SU-DHL-6 (cell line): ENCODE results near the gene GATAD2A.
A peak's percentile ranks its signal among the peaks of the same experiment; 100 is the strongest.

ENCODE experiments used
- H2AFZ ChIP-seq: fragments of 200-600 bp; sonication (generic); 2 replicates; pipeline ENCODE4 v1.6.1; 2014; ENCODE audit warnings: low read depth, mild to moderate bottlenecking, moderate library complexity, mixed read lengths, antibody characterized with exemption, low read length; ENCODE audit not compliant: severe bottlenecking
- H3F3A ChIP-seq: fragments of 200-600 bp; shearing (Covaris generic); 2 replicates; pipeline ENCODE4 v1.6.0; 2016; ENCODE audit warnings: antibody characterized with exemption, mild to moderate bottlenecking; ENCODE audit not compliant: insufficient read depth
- H3K27ac ChIP-seq: fragments of 200-600 bp; sonication (generic); 2 replicates; pipeline ENCODE4 v1.5.1; 2016; ENCODE audit warnings: low read depth, mild to moderate bottlenecking, low read length, moderate library complexity, mixed read lengths
- H3K27me3 ChIP-seq: fragments of 200-600 bp; sonication (generic), shearing (Covaris generic); 2 replicates; pipeline ENCODE4 v1.6.0; 2014; ENCODE audit warnings: mild to moderate bottlenecking, low read length
- H3K36me3 ChIP-seq: fragments of 200-600 bp; sonication (generic); 2 replicates; pipeline ENCODE4 v1.6.1; 2014; ENCODE audit warnings: mild to moderate bottlenecking, low read length, mixed read lengths
- H3K4me2 ChIP-seq: fragments of 300-600, 200-600 bp; shearing (Covaris generic), sonication (generic); 2 replicates; pipeline ENCODE4 v1.6.0; 2014; ENCODE audit warnings: low read length, low read depth, mild to moderate bottlenecking; ENCODE audit not compliant: poor library complexity, severe bottlenecking
- H3K4me3 ChIP-seq: fragments of 200-600 bp; sonication (generic); 2 replicates; pipeline ENCODE4 v1.5.1; 2014; ENCODE audit warnings: antibody characterized with exemption, low read length, mild to moderate bottlenecking, mixed read lengths; ENCODE audit not compliant: insufficient read depth, poor library complexity, severe bottlenecking
- H3K79me2 ChIP-seq: fragments of 200-600 bp; sonication (generic); 2 replicates; pipeline ENCODE4 v1.6.1; 2014; ENCODE audit warnings: mild to moderate bottlenecking, low read length, moderate library complexity; ENCODE audit not compliant: insufficient read depth
- H3K9ac ChIP-seq: fragments of 200-600 bp; sonication (generic); 2 replicates; pipeline ENCODE4 v1.7.0; 2014; ENCODE audit warnings: mild to moderate bottlenecking, low read length
- H3K9me2 ChIP-seq: fragments of 200-600 bp; sonication (generic); replicated peaks from 2 replicates; pipeline ENCODE4 v1.6.1; 2014; ENCODE audit warnings: low read length; ENCODE audit not compliant: insufficient read depth
- H3K9me3 ChIP-seq: fragments of 200-600 bp; sonication (generic); 2 replicates; pipeline ENCODE4 v1.6.1; 2014; ENCODE audit warnings: low read length, mixed read lengths; ENCODE audit not compliant: insufficient read depth
- H4K20me1 ChIP-seq: fragments of 200-600 bp; sonication (generic); 2 replicates; pipeline ENCODE4 v1.6.1; 2014; ENCODE audit warnings: low read depth, mild to moderate bottlenecking, antibody characterized with exemption, low read length, moderate library complexity, mixed read lengths
- CTCF ChIP-seq: fragments of 200-600 bp; sonication (generic); IDR thresholded peaks from one replicate; pipeline ENCODE4 v1.5.1; 2017; ENCODE audit warnings: antibody characterized with exemption, mild to moderate bottlenecking, low read length, moderate library complexity; ENCODE audit not compliant: insufficient read depth, poor library complexity, severe bottlenecking
- EZH2phosphoT487 ChIP-seq: fragments of 200-600 bp; sonication (generic), shearing (Covaris generic); conservative IDR thresholded peaks from 2 replicates; pipeline ENCODE4 v1.6.1; 2018; ENCODE audit warnings: mild to moderate bottlenecking, antibody characterized with exemption, low read length, moderate library complexity, mixed read lengths

Gene GATAD2A

DNA sequence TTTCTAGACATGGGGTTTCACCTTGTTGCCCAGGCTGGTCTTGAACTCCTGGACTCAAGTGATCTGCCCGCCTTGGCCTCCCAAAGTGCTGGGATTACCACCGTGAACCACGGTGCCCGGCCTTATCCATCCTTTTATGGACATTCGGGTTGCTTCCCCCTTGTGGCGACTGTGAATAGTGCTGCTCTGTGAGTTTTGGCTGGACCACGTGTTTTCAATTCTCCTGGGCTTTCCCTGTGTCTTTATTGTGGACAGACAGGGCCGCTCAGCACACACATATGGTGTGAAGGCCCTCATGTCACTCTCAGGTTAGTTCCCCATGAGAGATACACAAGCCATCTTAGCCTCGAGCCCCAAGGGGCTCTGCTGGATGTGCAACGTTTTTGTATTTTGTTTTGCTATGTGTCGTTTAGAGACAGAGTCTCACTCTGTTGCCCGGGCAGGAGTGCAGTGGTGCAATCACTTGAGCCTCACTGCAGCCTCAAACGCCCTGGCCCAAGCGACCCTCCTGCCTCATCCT lies 44.3 kb upstream of the GATAD2A start:
- no peaks in the 10 kb centered on the region for H3K27me3 ChIP-seq
- no peaks in the 10 kb centered on the region for H3K9me3 ChIP-seq
- H3K4me2 ChIP-seq = peak overlapping the region; percentile 42
- no peaks in the 10 kb centered on the region for H3K79me2 ChIP-seq
- peak overlapping the region; percentile 96 for H2AFZ ChIP-seq
- H3K27ac ChIP-seq = no peak overlapping the region
- H3K4me3 ChIP-seq = no peak overlapping the region
- no peaks in the 10 kb centered on the region for H4K20me1 ChIP-seq
- no peaks in the 10 kb centered on the region for H3K9me2 ChIP-seq
- no peaks in the 10 kb centered on the region for H3K36me3 ChIP-seq
- peak overlapping the region; percentile 32; the same call in 1 of the 2 replicates for H3K9ac ChIP-seq
- peaks cover 20% of the 10 kb centered on the region; the same call in 1 of the 2 replicates for H3F3A ChIP-seq
- TF ChIP-seq EZH2phosphoT487 (no peak), CTCF (peak; percentile 55)

DNA sequence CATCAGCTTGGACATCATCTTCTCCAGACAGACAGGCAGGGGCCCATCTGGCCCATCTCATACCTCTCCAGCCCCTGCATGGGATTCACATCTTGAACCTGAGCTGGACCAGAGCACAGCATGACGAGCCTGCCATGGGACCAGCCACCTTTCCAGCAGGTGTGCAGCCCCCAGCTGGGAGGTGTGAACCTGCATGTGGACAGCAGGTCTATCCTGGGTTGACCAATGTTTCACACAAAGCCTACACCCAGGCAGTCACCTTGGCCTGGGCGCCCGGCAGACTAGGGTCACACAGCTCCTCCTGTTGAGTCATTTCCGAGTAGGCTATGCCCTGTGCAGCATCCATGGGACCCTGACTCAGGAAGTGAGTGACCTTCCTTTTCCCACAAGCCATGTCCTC lies 43.4 kb upstream of the GATAD2A start:
- no peak overlapping the region for H3K27ac ChIP-seq
- no peaks in the 10 kb centered on the region for H3K9me3 ChIP-seq
- no peak overlapping the region for H3K9ac ChIP-seq
- no peaks in the 10 kb centered on the region for H3K36me3 ChIP-seq
- H3K27me3 ChIP-seq = no peaks in the 10 kb centered on the region
- H3K79me2 ChIP-seq = no peaks in the 10 kb centered on the region
- no peak overlapping the region for H3K4me3 ChIP-seq
- no peak overlapping the region for H3K4me2 ChIP-seq
- peaks cover 20% of the 10 kb centered on the region; the same call in 1 of the 2 replicates for H3F3A ChIP-seq
- no peaks in the 10 kb centered on the region for H4K20me1 ChIP-seq
- no peak overlapping the region for H2AFZ ChIP-seq
- TF ChIP-seq EZH2phosphoT487 (no peak), CTCF (no peak)
- H3K9me2 ChIP-seq = no peaks in the 10 kb centered on the region

GRCh38 chr19:19366434-19367396 lies 38.8 kb upstream of the GATAD2A start:
- Histone ChIP-seq H3K27me3 (no peaks in the 10 kb centered on the region), H3K9me3 (no peaks in the 10 kb centered on the region), H3K36me3 (no peaks in the 10 kb centered on the region), H3K4me2 (peak overlapping the region; percentile 51), H3K4me3 (peak overlapping the region; percentile 10), H3K9ac (peak overlapping the region; percentile 22; the same call in 1 of the 2 replicates), H4K20me1 (no peaks in the 10 kb centered on the region), H3F3A (peaks cover 8% of the 10 kb centered on the region; the same call in 1 of the 2 replicates), H3K79me2 (no peaks in the 10 kb centered on the region), H2AFZ (peak overlapping the region; percentile 90), H3K9me2 (no peaks in the 10 kb centered on the region), H3K27ac (no peak overlapping the region)
- TF ChIP-seq EZH2phosphoT487 = no peak
- TF ChIP-seq CTCF = peak; percentile 96
